ENCODE results near the gene HECTD1. TPM values are rescaled to one million over a fixed set of nuclear protein-coding genes. Genes with fewer than 3 reads are reported as not detected.

HECTD1 gene
- total RNA-seq, 1 experiment from 2014 or later = 101 TPM

GRCh38 chr14:31106768-31107167 lies 100.8 kb downstream of the HECTD1 start:
- H3K4me1 ChIP-seq (ENCODE audit: control insufficient read depth, insufficient read depth, low read length) = no peaks in the 10 kb centered on the region
- DNase-seq (ENCODE audit: low read depth, low spot score) (no peak), ATAC-seq (no peak)
- H3K9me3 ChIP-seq (ENCODE audit: control insufficient read depth, insufficient read depth, low read depth, low read length) = no peaks in the 10 kb centered on the region
- H3K27me3 ChIP-seq (ENCODE audit: control insufficient read depth, insufficient read depth, low read length) = no peaks in the 10 kb centered on the region
- H3K27ac ChIP-seq (ENCODE audit: low read length) = no peak overlapping the region
- TF ChIP-seq REST (IDR thresholded peaks at IDR 0.05; ENCODE audit: insufficient read depth in 1 of 2, low read depth in 2 of 2, low read length in 1 of 2) (no peak), SIN3A (IDR thresholded peaks at IDR 0.05; ENCODE audit: borderline replicate concordance, insufficient read depth, low read depth, low read length) (no peak), POLR2AphosphoS5 (IDR thresholded peaks at IDR 0.05; ENCODE audit: low read depth, low read length) (no peak), TCF7L2 (IDR thresholded peaks at IDR 0.05; ENCODE audit: low read depth, low read length) (no peak), CTCF (IDR thresholded peaks at IDR 0.05) (no peak)
- peaks cover 46% of the 10 kb centered on the region for H3K36me3 ChIP-seq (ENCODE audit: control insufficient read depth, insufficient read depth, low read length)
- H3K4me3 ChIP-seq (ENCODE audit: low read depth in 2 of 2, low read length in 2 of 2) = no peak overlapping the region
- POLR2A ChIA-PET = no interaction called here
- CTCF ChIA-PET = no interaction called here
- in situ Hi-C loops (cut with HindIII; ENCODE audit: low pct_unique_long_range_greater_than_20kb, low sequenced_read_pairs) = no loop called here
- intact Hi-C loops (cut with micrococcal nuclease; ENCODE audit: unreplicated experiment) = no loop called here
- BruUV-seq (replicated peaks) = TSS peak; percentile 59

- no peak for TF ChIP-seq SIN3A (IDR thresholded peaks at IDR 0.05; ENCODE audit: borderline replicate concordance, insufficient read depth, low read depth, low read length)
- no peak for TF ChIP-seq REST (IDR thresholded peaks at IDR 0.05; ENCODE audit: insufficient read depth in 1 of 2, low read depth in 2 of 2, low read length in 1 of 2)
- TF ChIP-seq CTCF (IDR thresholded peaks at IDR 0.05) = no peak
- no peak for TF ChIP-seq POLR2AphosphoS5 (IDR thresholded peaks at IDR 0.05; ENCODE audit: low read depth, low read length)
- no peak for TF ChIP-seq TCF7L2 (IDR thresholded peaks at IDR 0.05; ENCODE audit: low read depth, low read length)
- peaks cover 10% of the 10 kb centered on the region for H3K36me3 ChIP-seq (ENCODE audit: control insufficient read depth, insufficient read depth, low read length)
- ATAC-seq (no peak), DNase-seq (ENCODE audit: low read depth, low spot score) (no peak)
- POLR2A ChIA-PET = no interaction called here
- no peak overlapping the region for H3K4me3 ChIP-seq (ENCODE audit: low read depth in 2 of 2, low read length in 2 of 2)
- H3K27me3 ChIP-seq (ENCODE audit: control insufficient read depth, insufficient read depth, low read length) = no peaks in the 10 kb centered on the region
- CTCF ChIA-PET = no interaction called here
- peaks cover 2% of the 10 kb centered on the region for H3K4me1 ChIP-seq (ENCODE audit: control insufficient read depth, insufficient read depth, low read length)
- BruUV-seq (replicated peaks) = no TSS peak
- no peak overlapping the region for H3K27ac ChIP-seq (ENCODE audit: low read length)
- intact Hi-C loops (cut with micrococcal nuclease; ENCODE audit: unreplicated experiment) (no loop called here), in situ Hi-C loops (cut with HindIII; ENCODE audit: low pct_unique_long_range_greater_than_20kb, low sequenced_read_pairs) (no loop called here)
- H3K9me3 ChIP-seq (ENCODE audit: control insufficient read depth, insufficient read depth, low read depth, low read length) = no peaks in the 10 kb centered on the region
Measured at GRCh38 chr14:31097081-31097480, 110.5 kb downstream of the HECTD1 start.

Data from Panc1 (cell line).